ENCODE data around the gene FOS.
"Not testable (repeated sequence)": the region's sequence is repeated elsewhere in the genome, so short reads cannot be mapped to it uniquely, and the experiment has no call there.

The FOS gene

DNA sequence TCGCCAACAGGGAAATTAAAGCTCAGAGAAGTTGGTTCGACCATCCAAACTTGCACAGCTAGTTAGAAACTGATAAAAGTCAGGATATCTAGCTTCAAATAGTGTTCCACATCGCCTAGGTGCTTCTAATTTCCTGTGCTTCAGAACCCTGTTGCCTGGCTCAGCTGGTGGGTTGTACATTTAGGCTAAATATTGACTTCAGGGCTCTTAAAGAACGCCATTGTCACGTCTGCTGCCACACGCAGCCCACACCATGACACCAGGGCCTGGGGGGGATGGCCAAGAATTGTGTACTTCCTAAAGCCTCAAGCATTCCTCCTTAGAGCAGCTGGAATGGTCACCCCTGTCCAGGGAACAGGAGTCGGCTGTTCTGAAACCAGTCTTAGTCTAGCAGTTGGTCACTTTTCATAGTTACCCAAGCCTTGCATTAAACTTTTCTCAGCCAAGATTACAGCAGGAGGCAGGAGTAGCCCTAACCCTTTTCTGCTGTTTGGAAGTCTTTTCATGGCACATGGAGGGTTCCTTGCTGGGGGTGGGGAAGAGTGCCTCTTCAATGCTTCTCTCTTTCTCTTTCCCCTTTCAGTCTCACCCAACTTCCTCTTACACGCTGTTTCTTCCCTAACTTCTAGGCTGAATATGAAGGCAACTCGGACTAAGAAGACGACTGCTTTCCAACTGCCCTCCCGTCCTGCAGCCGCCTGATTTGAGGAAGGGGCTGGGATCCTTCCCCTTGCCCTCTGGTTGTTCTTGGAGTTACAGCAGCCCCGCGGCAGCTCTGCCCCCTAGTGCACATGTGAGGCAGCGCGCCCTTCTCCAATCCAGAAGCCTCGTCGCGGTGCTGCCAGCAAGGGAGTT is 17.1 kb downstream of the FOS start:
- DNase-seq, result peak; percentile 86 to 88

DNA sequence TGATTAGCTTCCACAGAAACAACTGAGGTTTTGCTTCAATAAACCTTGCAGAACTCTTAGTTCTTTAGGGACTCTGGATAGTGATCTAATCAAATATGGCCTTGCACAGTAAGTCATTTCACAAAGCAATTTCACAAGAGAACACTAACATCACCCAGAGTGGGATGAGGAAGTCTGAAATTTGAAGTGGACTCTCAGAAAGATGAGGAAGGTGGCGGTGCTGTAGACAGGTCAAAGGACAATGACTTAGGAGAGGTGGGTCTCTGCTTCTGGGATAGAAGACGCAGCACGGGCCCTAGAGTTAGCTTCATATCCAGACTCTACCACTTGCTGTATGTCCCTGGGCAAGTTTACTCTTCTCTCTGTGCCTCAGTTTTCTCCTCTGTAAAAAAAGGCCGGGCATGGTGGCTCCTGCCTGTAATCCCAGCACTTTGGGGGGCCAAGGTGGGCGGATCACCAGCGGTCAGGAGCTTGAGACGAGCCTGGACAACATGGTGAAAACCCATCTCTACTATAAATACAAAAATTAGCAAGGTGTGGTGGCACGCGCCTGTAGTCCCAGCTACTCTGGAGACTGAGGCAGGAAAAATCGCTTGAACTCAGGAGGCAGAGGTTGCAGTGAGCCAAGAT is 18.9 kb downstream of the FOS start:
- no peak for DNase-seq

DNA sequence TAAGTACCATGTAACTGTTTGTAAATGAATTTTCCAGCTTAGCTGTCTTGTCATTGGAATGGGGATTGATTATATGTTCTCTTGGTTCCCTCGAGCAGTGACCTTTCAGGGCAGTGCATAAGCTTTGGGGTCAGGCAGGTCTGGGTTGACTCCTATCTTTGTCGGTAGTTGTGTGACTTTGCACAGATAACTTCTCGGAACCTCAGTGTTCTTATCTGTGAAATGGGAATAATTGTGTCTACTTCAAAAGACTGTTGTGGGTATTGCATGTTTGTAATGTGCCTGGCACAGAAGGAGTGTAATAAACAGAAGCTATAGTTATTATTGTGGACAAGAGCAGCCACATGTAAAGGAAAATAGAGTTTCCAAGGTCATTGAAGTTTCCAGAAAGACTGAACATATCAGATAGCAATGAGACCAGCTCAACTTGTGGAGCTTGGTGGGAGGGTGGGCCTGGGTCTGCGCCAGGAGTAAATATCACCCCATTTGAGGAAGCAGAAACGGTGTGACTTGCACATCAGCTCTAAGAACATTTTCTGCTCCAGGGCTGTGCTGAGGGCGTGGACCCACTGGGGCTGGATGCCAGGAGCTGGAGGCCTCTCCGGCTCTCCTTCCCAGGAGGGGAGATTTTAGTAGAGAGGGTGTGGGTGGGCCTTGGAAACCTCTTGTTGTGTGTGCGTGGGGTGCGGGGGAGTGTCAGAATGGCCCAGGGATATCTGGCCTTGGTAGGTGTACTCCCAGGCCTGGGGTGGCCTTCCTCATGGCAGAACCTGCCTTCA is 19.7 kb downstream of the FOS start:
- peak; percentile 47 to 75 for DNase-seq

DNA sequence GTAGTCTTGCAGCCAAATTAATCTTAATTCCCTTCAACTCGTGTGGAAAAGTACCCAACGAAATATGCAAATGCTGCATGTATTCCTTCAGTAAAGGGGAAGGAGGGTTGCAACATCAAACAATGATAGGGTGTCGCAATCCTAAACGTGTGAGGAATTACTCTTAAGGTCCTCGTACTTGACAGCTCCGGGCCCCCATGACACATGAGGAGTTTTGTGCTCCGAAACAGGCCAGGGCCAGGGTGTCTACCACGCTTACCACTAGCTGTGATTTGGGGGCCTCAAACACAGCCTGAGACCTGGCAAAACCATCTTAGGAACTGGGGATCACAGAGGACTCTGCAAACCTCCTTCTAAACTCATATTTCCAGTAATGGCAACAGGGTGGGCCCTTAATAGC is 20.4 kb downstream of the FOS start:
- peak; percentile 90 to 93 for DNase-seq

DNA sequence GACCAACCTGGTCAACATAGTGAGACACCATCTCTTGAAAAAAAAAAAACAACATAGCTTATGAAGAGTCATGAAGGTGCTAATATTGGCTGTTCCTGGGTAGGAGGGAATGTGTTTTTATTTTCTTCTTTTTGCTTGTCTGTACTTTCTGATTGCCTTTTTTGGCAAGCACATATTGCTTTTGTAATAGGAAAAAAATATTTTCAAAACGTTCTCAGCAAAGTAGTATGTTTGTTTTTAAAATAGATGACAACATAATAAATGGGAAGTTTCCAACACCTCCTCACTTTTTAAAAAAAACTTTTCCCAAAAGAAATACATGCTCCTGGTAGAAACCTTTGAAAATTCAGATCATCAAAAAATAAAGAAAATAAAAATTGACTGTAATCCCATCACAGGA is 20.9 kb downstream of the FOS start:
- DNase-seq, result no peak

DNA sequence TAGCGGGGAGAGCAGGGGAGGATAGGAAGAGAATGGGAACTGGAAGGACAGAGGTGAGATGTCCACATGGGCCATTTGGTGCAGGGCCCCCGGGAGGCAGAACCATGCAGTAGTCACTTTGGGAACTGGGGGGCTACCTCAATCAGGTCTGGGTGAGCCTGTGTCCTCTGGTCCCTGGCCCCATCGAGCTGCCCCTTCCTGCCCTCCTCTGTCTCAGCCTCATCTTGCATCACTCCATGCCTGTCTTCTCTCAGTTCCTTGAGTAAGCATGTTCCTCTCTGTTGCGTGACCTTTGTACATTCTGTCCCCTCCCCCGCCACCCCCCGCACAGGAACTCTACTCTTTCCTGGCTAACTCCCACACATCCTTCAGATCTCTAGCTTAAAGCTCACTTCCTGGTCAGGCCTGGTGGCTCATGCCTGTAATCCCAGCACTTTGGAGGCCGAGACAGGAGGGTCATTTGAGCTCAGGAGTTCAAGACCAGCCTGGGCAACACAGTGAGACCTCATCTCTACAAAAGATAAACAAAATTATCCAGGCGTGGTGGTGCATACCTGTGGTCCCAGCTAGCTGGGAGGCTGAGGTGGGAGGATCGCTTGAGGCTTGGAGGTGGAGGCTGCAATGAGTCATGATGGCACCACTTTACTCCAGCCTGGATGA is 23.2 kb downstream of the FOS start:
- peak; percentile 94 for DNase-seq

DNA sequence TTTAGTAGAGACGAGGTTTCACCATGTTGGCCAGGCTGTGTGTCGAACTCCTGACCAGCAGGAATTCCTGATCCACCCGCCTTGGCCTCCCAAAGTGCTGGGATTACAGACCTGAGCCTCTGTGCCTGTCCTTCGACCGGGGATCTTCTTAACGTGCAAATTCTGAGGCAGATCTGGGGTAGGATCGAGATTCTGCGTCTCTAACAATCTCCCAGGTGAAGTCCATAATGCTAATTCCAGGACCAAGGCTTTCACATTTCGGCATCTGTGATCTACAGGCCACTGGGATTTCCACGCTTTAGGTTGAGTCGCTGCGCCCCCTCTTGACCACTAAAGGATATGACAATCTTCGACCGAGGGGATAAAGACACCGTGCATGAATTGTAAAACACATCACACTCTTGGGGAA is 24.8 kb downstream of the FOS start:
- DNase-seq, result peak; percentile 87 to 93

DNA sequence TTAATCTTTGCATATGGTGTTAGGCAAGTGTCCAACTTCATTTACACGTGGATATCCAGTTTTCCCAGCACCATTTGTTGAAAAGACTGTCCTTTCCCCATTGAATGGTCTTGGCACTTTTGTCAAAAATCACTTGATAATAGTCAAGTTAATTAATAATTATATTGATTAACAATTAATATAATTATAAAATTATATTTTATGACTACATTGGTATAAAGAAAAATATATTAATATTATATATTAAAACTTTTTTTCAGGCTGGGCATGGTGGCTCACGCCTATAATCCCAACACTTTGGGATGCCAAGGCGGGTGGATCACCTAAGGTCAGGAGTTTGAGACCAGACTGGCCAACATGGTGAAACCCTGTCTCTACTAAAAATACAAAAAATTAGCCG is 27.8 kb downstream of the FOS start:
- DNase-seq, result not testable (repeated sequence)

DNA sequence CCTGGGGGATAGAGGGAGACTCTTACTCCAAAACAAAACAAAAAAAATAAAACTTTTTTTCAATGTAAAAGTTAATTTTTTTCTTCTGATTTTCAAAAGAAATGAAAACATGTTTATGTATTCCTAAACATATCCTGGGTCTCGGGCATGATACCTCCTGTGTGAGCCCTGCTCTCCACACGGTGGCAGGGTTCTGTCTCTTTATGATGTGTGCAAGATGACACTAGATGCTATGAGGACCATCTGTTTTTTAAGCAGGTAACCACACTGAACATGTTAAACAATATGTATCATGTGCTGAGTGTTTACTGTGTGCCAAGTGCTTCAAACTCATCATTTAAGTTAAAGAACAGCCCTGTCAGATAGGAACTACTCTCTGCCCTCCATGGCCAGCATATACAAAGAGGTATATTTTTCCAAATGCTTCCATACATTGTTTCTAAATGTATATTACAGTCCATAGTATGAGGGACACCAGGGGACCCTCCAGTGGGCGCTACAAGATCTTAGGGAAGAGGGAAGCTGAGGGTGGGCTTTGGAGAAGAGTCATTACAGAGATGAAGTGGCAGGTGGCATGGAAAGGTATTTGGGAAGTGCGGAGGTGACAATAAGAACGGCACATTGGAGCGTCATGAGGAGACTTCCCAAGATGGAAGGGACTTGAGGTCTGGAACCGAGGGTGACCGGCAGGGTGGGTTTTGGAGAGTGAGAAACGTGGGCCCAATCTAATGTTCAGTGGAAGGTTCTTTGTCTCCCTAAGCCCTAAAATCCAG is 28.5 kb downstream of the FOS start:
- peak; percentile 53 to 76 for DNase-seq

DNA sequence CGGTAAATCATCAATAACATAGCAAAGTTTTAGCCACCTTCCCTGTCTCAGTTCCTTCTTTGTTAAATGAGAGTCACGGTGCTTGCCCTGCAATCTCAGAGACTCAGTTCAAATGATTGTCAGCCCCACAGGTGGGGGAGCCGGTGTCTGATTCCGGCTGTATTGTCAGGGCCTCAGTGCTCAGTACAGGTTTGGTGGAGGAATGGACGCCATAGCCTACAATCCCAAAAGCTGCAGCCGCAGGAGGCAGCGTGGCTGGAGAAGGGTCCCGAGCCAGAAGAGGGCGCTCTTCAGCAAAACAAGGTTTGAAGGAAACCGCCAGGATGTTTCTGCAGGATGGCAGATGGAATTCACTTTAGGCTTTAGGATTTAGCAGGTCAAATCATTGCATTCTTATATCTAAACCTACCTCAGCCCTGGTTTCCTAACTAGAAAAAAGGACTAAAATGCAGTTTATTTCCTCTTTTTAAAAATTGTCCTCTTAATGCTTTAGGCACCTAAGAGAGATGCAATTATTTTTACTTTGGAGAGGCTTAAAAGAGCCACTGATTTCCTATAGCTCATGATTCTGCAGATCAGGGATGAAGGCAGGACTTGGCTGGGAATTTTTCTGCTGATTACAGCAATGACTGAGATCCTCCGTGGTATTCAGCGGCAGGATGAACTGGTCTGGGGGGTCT is 29.2 kb downstream of the FOS start:
- DNase-seq, result peak; percentile 65 to 85

DNA sequence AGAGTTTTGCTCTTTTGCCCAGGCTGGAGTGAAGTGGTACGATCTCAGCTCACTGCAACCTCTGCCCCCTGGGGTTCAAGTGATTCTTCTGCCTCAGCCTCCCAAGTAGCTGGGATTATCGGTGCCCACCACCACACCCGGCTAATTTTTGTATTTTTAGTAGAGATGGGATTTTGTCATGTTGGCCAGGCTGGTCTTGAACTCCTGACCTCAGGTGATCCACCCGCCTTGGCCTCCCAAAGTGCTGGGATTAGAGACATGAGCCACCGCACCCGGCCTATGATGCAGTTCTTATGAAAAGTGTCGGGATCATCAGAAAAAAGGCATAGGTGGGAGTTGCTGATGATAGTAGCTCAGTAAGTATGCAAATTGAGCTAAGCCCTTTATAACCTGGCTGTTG is 30.4 kb downstream of the FOS start:
- DNase-seq, result not testable (repeated sequence)

DNA sequence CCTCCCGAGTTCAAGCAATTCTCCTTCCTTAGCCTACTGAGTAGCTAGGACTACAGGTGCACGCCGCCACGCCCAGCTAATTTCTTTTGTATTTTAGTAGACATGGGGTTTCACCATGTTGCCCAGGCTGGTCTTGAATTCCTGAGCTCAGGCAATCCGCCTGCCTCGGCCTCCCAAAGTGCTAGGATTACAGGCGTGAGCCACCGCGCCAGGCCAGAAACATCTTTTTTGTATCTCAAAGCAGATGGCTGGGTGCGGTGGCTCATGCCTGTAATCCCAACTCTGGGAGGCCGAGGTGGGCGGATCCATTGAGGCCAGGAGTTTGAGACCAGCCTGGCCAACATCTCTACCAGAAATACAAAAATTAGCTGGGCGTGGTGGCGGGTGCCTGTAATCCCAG is 30.9 kb downstream of the FOS start:
- DNase-seq, result not testable (repeated sequence)

DNA sequence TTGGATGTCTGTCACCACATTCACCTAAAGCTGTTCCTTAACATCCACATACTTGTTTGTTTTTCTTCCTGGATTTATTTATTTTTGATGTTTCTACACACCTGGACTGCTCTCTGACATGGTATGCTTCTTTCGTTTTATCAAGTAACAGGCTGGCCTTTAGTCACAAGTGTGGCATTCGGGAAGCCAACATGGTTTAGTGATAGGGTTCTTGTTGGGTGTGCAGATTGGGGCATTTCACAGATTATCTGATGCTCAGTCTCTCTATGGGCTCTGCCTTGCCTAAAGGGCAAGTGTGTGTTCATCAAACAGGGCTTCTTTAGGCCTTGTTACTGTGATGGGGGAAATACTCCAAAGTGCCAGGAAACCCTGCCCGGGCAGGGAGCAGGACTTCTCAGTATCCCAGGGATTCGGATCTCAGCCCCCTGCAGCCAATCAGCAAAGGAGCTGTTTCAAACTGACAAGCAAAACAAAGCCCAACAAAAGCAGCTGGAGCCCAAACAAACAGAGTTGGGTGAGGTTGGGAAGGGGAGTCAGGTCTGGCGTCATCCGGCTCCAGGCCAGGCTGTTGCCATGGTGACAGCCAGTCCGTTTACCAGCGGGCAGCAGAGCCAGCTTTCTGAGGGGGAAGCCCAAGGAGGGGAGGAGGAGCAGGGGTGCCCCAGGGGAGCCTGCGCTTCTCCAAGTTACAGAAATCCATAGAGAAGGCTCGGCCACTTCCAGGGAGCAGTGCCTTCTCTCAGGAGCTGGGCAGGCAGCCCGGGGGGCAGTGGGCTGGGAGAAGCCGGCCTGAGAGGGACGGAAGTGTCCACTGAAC is 31.9 kb downstream of the FOS start:
- DNase-seq, result no peak

DNA sequence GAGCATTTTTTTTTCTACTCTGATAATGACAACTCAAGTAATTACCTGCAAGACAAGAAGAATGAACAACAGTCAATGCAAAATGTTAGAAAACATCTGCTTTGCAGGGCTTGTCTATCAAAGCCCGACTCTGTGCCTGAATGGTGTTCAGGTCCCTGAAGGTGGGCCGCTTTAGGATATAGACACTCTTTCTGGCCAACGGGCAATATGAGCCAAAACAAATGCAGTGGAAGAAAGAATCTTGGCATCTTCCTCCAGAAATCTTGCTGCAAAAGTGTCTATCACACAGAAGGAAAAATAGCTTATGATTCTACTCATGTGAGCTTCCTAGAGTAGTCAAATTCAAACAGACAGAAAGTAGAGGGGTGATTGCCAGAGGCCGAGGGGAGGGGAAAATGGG is 32.7 kb downstream of the FOS start:
- DNase-seq, result no peak

DNA sequence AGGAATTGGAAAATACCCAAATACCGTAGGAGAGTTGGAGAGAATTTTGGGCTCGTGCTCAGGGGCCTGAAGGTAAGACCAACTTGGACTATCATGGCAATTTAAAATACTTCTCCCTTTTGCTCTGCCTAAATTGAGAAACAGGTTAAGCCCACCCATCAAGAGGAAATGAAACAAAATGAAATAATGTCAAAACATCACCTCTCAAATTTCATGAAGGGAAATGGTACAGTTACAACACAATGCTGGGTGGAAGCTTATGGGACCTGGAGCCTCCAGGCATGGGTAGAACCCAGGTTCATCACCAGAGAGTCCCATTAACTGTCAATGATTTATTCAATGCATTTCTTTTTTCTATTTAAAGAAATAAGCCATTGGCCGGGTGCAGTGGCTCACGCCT is 33.7 kb downstream of the FOS start:
- DNase-seq, result peak in 1 of 2 experiments; percentile 9

DNA sequence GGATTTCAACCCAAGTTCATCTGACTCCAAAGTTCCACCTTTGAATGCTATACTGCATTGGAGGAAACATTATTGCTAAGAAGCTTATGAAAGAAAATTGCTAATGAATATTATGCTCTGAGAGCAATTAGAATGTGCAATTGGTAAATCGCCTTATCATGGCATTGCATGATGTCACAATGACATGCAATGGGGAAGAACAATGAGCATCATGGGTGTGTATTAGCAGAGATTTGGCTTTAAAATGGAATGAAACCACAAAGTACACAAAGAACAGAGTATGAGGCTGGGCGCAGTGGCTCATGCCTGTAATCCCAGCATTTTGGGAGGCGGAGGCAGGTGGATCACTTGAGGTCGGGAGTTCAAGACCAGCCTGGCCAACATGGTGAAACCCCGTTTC is 34.7 kb downstream of the FOS start:
- DNase-seq, result no peak

DNA sequence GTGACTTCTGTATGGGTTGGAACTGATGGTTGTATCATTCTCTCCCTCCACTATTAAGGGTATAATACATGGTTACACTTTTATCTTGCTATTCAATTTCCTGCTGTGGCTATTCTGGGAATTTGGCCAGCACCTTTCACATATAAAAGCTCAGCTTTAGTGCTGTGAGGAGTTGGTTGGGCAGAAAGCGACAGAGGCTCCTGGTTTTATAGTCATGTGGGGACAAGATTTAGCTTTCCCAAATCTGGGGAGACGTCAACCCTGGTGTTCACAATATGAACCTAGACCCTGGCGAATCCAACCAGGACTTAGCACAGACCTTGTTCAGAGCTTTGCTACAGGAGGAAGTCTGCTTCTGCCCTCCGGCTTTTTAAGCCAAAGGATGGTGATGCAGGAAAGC is 36.5 kb downstream of the FOS start:
- DNase-seq, result peak in 1 of 2 experiments; percentile 23

DNA sequence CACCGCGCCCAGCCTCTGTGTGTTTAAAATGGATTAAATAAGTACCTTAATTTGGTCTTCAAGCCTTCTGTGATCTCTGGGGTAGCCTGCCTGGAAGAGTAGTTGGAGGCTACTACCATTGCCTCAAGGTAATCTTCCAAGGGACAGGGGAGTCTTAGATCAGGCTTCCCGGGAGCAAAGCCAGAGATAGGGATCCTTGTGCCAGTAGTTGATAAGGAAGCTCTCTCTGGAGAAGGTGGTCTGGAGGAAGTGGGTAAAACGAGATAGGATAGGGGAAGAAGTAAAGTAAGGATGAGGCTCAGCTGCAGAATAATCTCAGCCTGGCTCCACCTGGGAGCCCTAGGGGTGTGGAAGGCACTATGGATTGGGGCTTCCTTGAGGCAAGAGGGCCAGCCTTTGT is 38.5 kb downstream of the FOS start:
- no peak for DNase-seq

DNA sequence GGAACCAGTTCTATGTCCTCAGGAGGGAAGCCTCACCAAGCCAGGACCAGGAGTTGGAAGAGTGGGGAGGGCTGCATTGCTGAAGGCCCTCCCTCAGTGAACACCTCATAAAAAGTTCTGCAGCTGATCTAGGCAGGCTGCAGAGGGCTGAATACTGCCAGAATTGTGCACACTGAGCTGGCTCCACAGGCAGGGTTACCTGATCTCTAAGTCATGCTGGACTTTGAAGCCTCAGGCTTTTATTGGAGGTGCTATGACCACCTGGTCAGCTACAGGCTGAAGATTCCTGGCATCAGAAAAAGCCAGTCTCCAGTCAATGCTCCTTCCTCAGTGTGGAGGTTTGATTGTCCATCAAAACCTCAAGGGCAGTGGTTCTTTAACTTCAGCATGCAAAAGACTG is 39.7 kb downstream of the FOS start:
- no peak for DNase-seq

DNA sequence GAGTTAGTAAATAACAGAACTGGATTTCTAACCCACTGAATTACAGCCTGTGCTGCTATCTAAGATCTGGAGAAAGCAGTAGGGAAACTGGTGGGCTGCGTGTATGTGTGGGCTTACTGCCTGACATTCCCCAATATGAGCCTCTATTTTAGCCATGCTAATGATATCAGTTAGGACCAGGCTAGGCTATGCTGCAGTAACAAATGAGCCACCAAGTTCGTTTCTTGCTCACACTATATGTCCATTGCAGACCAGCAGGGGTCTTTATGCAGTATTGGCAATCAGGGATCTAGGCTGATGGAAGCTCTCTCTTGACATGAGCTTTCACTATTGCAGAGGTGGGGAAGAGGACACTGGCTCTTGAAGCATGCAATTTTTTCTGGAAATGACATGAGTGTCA is 40.4 kb downstream of the FOS start:
- no peak for DNase-seq

DNA sequence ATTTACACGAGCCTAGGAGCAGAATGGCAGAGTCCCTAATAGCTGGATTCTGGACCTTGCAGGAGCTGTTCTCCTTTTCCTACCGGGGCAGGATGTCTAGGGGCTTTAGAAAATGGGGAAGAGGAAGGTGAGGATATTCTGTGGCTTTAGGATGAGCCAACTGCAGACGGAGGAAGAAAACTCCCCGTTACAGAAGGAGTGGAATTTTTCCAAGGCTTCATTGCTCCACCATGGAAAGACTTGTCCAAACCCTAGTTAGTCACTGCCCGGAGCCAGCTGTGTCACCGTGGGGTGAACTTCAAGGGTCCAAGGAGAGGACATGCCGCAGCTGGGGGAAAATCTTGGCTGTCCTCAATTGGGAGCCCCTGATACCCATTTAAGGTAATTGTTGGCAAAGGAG is 41.6 kb downstream of the FOS start:
- no peak for DNase-seq

Data from Kasumi-1 (cell line).